ENCODE results near the gene TINCR. TPM values are rescaled to one million over a fixed set of nuclear protein-coding genes. Genes with fewer than 3 reads are reported as not detected.

Gene TINCR
- under 0.01 TPM in 1 of 2 replicates, not detected in the other for total RNA-seq

DNA sequence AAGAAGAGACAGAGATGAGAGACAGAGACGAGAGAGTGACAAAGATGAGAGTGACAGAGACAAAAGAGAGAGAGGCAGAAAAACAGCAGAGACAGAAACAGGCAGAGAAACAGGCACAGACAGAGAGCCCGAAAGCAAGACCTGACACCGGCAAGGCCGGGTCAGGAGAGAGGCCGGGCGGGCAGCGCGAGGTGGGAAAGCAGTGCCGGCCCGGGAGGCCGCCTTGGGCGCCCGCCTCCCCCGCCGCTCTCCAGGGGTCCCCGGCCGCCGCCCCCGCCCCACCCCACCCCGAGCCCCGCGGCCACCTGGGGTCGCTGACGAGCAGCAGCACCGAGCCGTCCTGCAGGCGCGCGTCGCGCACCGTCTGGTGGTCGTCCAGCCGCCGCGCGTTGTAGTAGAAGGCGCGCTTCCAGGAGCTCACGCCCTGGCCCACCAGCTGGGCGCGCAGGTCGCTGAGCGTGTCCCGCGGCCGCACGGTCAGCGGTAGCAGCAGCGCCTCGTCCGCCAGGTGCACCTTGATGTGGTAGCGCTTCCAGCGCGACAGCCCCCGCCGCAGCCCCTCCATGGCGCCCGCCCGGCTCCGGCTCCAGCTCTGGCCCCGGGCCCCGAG, at the start of gene TINCR:
Gene TINCR (minus strand): TSS at position 594 of the 610 bp plus-strand sequence.

Other genes with a start within 250 kb of the TINCR start
- 63.2 and 66.1 TPM in 2 replicates for gene PTPRS, start 227.1 kb downstream of the TINCR start, total RNA-seq
- gene ZNRF4, start 112.5 kb downstream of the TINCR start, total RNA-seq: not detected in 2 replicates
- 9.2 and 11.9 TPM in 2 replicates for gene SAFB2, start 54.8 kb upstream of the TINCR start, total RNA-seq
- 29.4 and 41.8 TPM in 2 replicates for gene SAFB, start 55.1 kb upstream of the TINCR start, total RNA-seq
- 93.1 and 93.7 TPM in 2 replicates for gene MICOS13, start 112.6 kb upstream of the TINCR start, total RNA-seq
- 12.4 and 13.1 TPM in 2 replicates for gene HSD11B1L, start 113.1 kb upstream of the TINCR start, total RNA-seq
- gene RPL36, start 122.3 kb upstream of the TINCR start, total RNA-seq: 1,608 and 1,657 TPM in 2 replicates
- 98.4 and 109 TPM in 2 replicates for gene LONP1, start 152.2 kb upstream of the TINCR start, total RNA-seq
- not detected in 2 replicates for gene CATSPERD, start 152.7 kb upstream of the TINCR start, total RNA-seq
- 0.59 TPM in 1 of 2 replicates, not detected in the other for gene PRR22, start 216.8 kb upstream of the TINCR start, total RNA-seq
- 24.4 and 24.5 TPM in 2 replicates for gene DUS3L, start 223.2 kb upstream of the TINCR start, total RNA-seq
- gene NRTN, start 237.1 kb upstream of the TINCR start, total RNA-seq: 0.15 TPM in 1 of 2 replicates, not detected in the other